ENCODE data around the gene KMT2D. TPM values are rescaled to one million over a fixed set of nuclear protein-coding genes. Genes with fewer than 3 reads are reported as not detected.

The KMT2D gene
- total RNA-seq, 2 donors from 2014 or later: 82.7 to 99.7 TPM

DNA sequence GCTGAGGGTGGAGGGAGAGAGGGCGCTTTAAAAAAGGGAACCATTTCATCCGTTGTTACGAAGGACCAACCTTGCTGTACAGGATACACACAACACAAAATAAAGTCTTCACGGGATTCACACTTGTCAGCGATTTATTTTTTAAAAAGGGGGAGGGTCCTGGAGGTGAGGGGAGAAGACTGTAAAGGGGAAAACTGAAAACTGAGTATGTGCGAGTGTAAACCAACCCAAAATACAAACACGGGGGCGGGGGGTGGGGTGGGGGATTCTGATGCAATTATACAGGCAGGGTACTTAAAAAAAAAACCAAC is 41.5 kb downstream of the KMT2D start:
- peak overlapping the region; percentile 67 to 75 for H3K4me3 ChIP-seq
- no peaks in the 10 kb centered on the region for H3K27me3 ChIP-seq (replicated peaks; ENCODE audit: insufficient read depth)
- no peak for TF ChIP-seq POLR2A (IDR thresholded peaks at IDR 0.05)
- TF ChIP-seq, protein P1, sequence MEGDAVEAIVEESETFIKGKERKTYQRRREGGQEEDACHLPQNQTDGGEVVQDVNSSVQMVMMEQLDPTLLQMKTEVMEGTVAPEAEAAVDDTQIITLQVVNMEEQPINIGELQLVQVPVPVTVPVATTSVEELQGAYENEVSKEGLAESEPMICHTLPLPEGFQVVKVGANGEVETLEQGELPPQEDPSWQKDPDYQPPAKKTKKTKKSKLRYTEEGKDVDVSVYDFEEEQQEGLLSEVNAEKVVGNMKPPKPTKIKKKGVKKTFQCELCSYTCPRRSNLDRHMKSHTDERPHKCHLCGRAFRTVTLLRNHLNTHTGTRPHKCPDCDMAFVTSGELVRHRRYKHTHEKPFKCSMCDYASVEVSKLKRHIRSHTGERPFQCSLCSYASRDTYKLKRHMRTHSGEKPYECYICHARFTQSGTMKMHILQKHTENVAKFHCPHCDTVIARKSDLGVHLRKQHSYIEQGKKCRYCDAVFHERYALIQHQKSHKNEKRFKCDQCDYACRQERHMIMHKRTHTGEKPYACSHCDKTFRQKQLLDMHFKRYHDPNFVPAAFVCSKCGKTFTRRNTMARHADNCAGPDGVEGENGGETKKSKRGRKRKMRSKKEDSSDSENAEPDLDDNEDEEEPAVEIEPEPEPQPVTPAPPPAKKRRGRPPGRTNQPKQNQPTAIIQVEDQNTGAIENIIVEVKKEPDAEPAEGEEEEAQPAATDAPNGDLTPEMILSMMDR (IDR thresholded peaks at IDR 0.05): no peak
- no peak for TF ChIP-seq POLR2AphosphoS5 (IDR thresholded peaks at IDR 0.05)
- intact Hi-C loops (cut with DNase I): no loop called here
- H3K36me3 ChIP-seq: peaks cover 0 to 6% of the 10 kb centered on the region in 2 donors
- H3K9me3 ChIP-seq: no peaks in the 10 kb centered on the region
- peak overlapping the region; percentile 86 to 91 for H3K27ac ChIP-seq
- WGBS: under 1% methylated on average over 8 of the region's 8 CpGs
- H3K4me1 ChIP-seq (replicated peaks): peaks cover 3% of the 10 kb centered on the region
- no peak for DNase-seq (ENCODE audit: low spot score)

DNA sequence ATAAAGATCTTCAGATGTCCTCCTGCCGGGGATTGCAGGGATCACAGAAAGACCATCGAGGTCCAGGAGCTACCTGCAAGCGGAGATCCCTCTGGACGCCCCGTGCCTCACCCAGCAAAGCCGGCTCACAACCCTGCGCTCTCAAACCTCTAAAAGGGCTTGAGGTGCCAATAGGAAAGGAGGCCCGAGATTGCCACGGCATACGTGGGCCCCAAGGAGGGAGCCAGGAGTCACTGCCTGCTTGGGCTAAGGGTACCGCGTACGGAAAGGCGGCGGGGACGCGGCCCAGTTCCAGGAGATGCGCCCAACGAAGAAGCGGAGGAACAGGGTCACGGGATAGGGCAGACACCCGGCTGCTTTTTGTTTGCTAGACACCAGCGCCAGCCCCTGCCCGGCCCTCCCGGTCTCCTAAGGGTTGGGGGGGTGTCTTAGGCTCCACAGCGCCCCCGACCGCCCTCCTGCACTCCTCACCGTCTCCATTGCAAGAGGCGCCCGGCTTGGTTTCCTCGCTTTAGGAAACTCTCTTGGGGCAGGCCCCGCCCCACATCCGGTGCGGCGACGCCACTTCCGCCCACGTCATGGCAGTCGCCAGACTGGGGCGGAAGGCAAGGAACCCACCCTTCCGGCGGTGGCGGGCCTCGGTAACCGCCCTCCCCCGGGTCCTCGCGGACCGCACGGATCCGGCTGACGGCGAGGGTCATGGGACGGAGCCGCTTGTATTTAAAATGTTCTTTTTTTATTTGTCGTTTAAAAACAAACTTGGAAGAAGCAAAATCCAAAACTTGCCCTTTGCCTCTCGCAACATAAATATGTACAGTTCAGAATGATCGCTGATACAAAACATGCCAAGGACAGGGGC is 42.1 kb downstream of the KMT2D start, which contains the start of gene PRKAG1:
PRKAG1 (minus strand) TSS at position 516 of the 859 bp plus-strand sequence; CDS start at position 480, 36 bp downstream.
- WGBS: under 1% methylated on average over 59 of the region's 59 CpGs
- peaks cover 0 to 6% of the 10 kb centered on the region in 2 donors for H3K36me3 ChIP-seq

DNA sequence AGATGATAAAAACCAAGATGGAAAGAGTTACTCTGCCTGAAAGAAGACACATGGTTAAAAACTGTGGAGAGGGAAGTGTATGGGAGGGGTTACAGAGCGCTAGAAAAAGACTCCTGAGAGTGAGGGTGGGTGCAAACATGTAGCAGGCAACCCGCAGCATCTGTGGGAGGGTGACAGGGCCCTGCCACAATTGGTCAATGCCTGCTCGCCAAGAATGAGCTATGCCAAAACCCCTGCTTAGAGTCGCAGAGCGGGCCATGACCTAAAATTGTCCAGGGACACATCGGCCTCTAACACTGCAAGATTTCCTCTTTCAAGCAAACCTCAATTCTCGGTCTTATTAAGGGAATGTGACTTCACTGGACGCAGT is 42.7 kb downstream of the KMT2D start:
- intact Hi-C loops (cut with DNase I): no loop called here
- WGBS: 3% methylated on average over 8 of the region's 8 CpGs
- TF ChIP-seq POLR2A (IDR thresholded peaks at IDR 0.05) (no peak), POLR2AphosphoS5 (IDR thresholded peaks at IDR 0.05) (no peak)
- TF ChIP-seq, protein P1 (IDR thresholded peaks at IDR 0.05): no peak

More for the DNA sequence above, 42.1 kb downstream of the KMT2D start, which contains the start of gene PRKAG1:
- DNase-seq (ENCODE audit: low spot score): peak; percentile 96
- H3K9me3 ChIP-seq: no peaks in the 10 kb centered on the region
- no peaks in the 10 kb centered on the region for H3K27me3 ChIP-seq (replicated peaks; ENCODE audit: insufficient read depth)
- H3K4me3 ChIP-seq: peak within 1 kb of the TSS; percentile 67 to 75
- intact Hi-C loops (cut with DNase I): no loop called here
- TF ChIP-seq, protein P1 (IDR thresholded peaks at IDR 0.05): peak in 3 of 4 experiments; percentile 37 to 61 (median 56)
- TF ChIP-seq POLR2A (IDR thresholded peaks at IDR 0.05): peak; percentile 82
- TF ChIP-seq POLR2AphosphoS5 (IDR thresholded peaks at IDR 0.05): peak; percentile 99
- peak within 1 kb of the TSS; percentile 86 to 91 for H3K27ac ChIP-seq
- H3K4me1 ChIP-seq (replicated peaks): peaks cover 3% of the 10 kb centered on the region

GRCh38 chr12:49015196-49015595 is 45.4 kb downstream of the KMT2D start:
- H3K4me1 ChIP-seq (replicated peaks): peaks cover 3% of the 10 kb centered on the region
- H3K4me3 ChIP-seq: no peak overlapping the region
- no peaks in the 10 kb centered on the region for H3K27me3 ChIP-seq (replicated peaks; ENCODE audit: insufficient read depth)
- TF ChIP-seq POLR2A (IDR thresholded peaks at IDR 0.05) (no peak), POLR2AphosphoS5 (IDR thresholded peaks at IDR 0.05) (no peak)
- TF ChIP-seq, protein P1 (IDR thresholded peaks at IDR 0.05): no peak
- WGBS: 96% methylated on average over 1 of the region's 1 CpG
- DNase-seq (ENCODE audit: low spot score): no peak
- H3K9me3 ChIP-seq: no peaks in the 10 kb centered on the region
- H3K36me3 ChIP-seq: no peaks in the 10 kb centered on the region
- intact Hi-C loops (cut with DNase I): no loop called here
- no peak overlapping the region for H3K27ac ChIP-seq

More for the DNA sequence above, 42.7 kb downstream of the KMT2D start:
- Histone ChIP-seq H3K4me1 (replicated peaks) (peaks cover 3% of the 10 kb centered on the region), H3K9me3 (no peaks in the 10 kb centered on the region), H3K4me3 (peak overlapping the region; percentile 67 to 75), H3K27ac (peak overlapping the region; percentile 86 to 91), H3K36me3 (peaks cover 0 to 6% of the 10 kb centered on the region in 2 donors), H3K27me3 (replicated peaks; ENCODE audit: insufficient read depth) (no peaks in the 10 kb centered on the region)
- DNase-seq (ENCODE audit: low spot score): no peak

All from prostate gland (tissue), 2 donors.